ENCODE data around the gene PPP2R2D. TPM values are rescaled to one million over a fixed set of nuclear protein-coding genes. Genes with fewer than 3 reads are reported as not detected.

Gene PPP2R2D
- total RNA-seq, 1 donor, result 23.9 TPM

DNA sequence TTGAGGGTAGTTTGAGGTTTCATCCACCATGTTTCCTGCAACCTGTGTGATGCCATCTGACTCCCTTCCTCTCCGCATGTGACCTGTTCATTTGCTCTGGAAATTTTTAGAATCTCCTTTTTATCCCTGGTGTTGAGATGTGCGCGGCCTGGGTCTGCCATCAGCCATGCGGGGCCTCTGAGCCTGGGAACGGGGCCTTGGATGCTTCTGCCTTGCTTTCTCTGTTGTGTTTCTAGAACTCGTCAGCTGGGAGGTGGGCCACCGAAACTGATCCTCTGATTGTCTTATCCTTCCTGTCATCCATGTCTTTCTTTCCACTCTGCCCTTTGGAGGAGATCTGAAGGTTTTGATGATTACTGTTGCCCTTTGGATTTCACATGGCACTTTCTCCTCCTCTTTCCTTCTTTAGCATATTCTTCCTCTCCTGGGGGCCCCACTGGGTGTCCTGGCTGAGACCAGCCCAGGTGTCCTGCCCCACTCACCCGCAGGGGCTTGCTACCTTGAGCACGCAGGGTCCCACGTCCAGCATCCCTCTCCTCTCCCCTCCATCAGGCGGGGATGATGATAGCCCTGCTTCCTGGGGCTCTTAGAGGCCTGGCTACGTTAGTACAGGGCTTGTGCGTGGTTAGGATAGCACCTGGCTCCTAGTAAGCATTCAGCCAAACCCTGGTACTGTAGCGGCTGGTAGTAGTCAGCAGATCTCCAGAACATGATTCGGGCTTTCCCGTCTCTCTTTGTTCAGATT lies 29.9 kb downstream of the PPP2R2D start:
- Histone ChIP-seq H3K4me1 (ENCODE audit: insufficient read depth, low read length) (peaks cover 40% of the 10 kb centered on the region), H3K4me2 (ENCODE audit: insufficient read depth, low read length) (no peak overlapping the region), H4K20me1 (ENCODE audit: insufficient read depth, low read length) (peaks cover 2% of the 10 kb centered on the region), H3K4me3 (ENCODE audit: insufficient read depth, low read length) (no peak overlapping the region), H3K36me3 (ENCODE audit: insufficient read depth, low read length) (peaks cover 8% of the 10 kb centered on the region), H3K79me2 (ENCODE audit: insufficient read depth, low read length) (peaks cover 93% of the 10 kb centered on the region), H3K9me3 (ENCODE audit: low read depth, low read length) (no peaks in the 10 kb centered on the region), H3K27ac (ENCODE audit: low read depth, low read length) (peak overlapping the region; percentile 17), H3K27me3 (ENCODE audit: insufficient read depth, low read length) (no peaks in the 10 kb centered on the region), H2AFZ (ENCODE audit: low read length) (no peak overlapping the region)
- TF ChIP-seq, protein P1, sequence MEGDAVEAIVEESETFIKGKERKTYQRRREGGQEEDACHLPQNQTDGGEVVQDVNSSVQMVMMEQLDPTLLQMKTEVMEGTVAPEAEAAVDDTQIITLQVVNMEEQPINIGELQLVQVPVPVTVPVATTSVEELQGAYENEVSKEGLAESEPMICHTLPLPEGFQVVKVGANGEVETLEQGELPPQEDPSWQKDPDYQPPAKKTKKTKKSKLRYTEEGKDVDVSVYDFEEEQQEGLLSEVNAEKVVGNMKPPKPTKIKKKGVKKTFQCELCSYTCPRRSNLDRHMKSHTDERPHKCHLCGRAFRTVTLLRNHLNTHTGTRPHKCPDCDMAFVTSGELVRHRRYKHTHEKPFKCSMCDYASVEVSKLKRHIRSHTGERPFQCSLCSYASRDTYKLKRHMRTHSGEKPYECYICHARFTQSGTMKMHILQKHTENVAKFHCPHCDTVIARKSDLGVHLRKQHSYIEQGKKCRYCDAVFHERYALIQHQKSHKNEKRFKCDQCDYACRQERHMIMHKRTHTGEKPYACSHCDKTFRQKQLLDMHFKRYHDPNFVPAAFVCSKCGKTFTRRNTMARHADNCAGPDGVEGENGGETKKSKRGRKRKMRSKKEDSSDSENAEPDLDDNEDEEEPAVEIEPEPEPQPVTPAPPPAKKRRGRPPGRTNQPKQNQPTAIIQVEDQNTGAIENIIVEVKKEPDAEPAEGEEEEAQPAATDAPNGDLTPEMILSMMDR (IDR thresholded peaks at IDR 0.05; ENCODE audit: extremely low read depth, low read depth, low read length), result no peak
- DNase-seq (ENCODE audit: insufficient read length, low spot score, missing footprints), result peak; percentile 17

DNA sequence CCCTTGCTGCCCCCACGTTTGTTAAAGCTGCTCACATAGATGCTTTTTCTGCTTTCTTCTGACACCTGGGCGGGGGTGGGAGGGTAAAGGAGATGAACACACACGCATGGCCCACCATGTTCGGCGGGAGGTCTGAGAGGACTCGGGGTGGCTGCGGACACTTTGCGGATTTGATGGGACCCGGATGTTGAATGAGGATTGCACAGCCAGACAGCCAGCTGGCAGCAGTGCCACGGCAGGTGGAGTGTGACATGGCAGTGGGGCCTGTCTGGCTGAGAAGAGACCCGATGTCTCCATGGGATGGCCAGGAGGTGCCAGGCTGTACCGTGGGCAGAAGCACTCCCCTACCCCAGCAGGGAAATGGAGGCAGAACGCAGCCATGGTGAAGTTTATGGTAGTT lies 31.2 kb downstream of the PPP2R2D start:
- no peak overlapping the region for H2AFZ ChIP-seq (ENCODE audit: low read length)
- H3K36me3 ChIP-seq (ENCODE audit: insufficient read depth, low read length), result peaks cover 18% of the 10 kb centered on the region
- H3K79me2 ChIP-seq (ENCODE audit: insufficient read depth, low read length), result peaks cover 92% of the 10 kb centered on the region
- H3K9me3 ChIP-seq (ENCODE audit: low read depth, low read length), result no peaks in the 10 kb centered on the region
- no peak overlapping the region for H3K4me2 ChIP-seq (ENCODE audit: insufficient read depth, low read length)
- no peak overlapping the region for H3K4me3 ChIP-seq (ENCODE audit: insufficient read depth, low read length)
- peaks cover 3% of the 10 kb centered on the region for H4K20me1 ChIP-seq (ENCODE audit: insufficient read depth, low read length)
- TF ChIP-seq, protein P1 (IDR thresholded peaks at IDR 0.05; ENCODE audit: extremely low read depth, low read depth, low read length), result no peak
- H3K4me1 ChIP-seq (ENCODE audit: insufficient read depth, low read length), result peaks cover 40% of the 10 kb centered on the region
- peak overlapping the region; percentile 26 for H3K27ac ChIP-seq (ENCODE audit: low read depth, low read length)
- H3K27me3 ChIP-seq (ENCODE audit: insufficient read depth, low read length), result no peaks in the 10 kb centered on the region
- DNase-seq (ENCODE audit: insufficient read length, low spot score, missing footprints), result no peak

DNA sequence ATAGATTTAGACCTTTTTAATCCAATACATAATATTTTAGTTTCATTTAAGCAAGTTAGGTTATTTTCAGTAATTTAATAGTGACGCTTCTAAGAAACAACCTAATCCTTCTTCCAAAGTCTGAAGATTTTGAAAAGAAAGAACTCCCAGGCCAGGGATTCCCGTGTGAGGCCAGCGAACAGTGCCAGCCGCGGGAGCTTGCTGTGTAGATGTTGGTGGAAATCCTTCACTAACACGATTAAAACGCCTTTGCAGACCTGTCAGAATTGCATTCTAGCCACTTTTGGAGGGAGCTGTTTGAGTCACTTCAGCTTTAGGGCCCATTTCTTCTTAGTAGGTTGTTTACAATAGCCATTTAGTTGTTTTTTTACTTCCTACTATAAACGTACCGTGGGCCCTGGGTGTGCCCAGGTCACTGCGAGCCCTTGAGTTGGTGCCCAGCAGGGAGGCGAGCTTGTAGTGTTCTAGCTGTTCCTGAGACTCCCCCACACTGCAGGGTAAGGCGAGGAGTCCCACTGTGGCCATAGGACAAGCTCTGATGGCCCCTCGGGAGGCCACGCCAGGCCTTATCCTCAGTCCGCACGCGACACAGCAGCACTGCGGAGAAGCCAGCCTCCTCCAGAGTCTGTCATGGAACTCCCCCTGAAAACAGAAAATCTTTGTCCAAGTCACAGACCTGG lies 32.3 kb downstream of the PPP2R2D start:
- Histone ChIP-seq H3K4me2 (ENCODE audit: insufficient read depth, low read length) (peak overlapping the region; percentile 37), H3K36me3 (ENCODE audit: insufficient read depth, low read length) (peaks cover 26% of the 10 kb centered on the region), H3K27ac (ENCODE audit: low read depth, low read length) (peak overlapping the region; percentile 3), H4K20me1 (ENCODE audit: insufficient read depth, low read length) (peaks cover 6% of the 10 kb centered on the region), H3K27me3 (ENCODE audit: insufficient read depth, low read length) (no peaks in the 10 kb centered on the region), H3K79me2 (ENCODE audit: insufficient read depth, low read length) (peaks cover 91% of the 10 kb centered on the region), H2AFZ (ENCODE audit: low read length) (no peak overlapping the region), H3K4me3 (ENCODE audit: insufficient read depth, low read length) (no peak overlapping the region), H3K9me3 (ENCODE audit: low read depth, low read length) (no peaks in the 10 kb centered on the region), H3K4me1 (ENCODE audit: insufficient read depth, low read length) (peaks cover 34% of the 10 kb centered on the region)
- TF ChIP-seq, protein P1 (IDR thresholded peaks at IDR 0.05; ENCODE audit: extremely low read depth, low read depth, low read length), result no peak
- no peak for DNase-seq (ENCODE audit: insufficient read length, low spot score, missing footprints)

DNA sequence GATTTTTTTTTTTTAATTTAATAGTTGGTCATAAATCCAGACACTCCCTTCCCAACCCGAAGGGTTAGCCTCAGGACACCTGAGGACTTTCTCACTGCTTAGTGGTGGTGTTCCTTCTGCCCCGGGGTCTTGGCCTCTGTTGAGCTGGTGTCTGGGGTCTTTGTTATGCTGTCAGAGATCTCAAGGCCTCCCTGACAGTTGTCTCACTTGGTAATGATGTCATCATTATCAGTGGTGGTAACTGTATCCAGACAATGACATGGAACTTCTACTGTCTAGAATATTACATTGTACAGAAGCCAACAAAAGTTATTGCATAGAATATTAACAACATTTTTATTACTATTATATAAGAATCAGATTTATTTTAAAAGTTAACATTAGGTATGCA lies 32.9 kb downstream of the PPP2R2D start:
- peak overlapping the region; percentile 3 for H3K27ac ChIP-seq (ENCODE audit: low read depth, low read length)
- TF ChIP-seq, protein P1 (IDR thresholded peaks at IDR 0.05; ENCODE audit: extremely low read depth, low read depth, low read length), result no peak
- no peak overlapping the region for H3K4me3 ChIP-seq (ENCODE audit: insufficient read depth, low read length)
- peaks cover 31% of the 10 kb centered on the region for H3K36me3 ChIP-seq (ENCODE audit: insufficient read depth, low read length)
- peaks cover 29% of the 10 kb centered on the region for H3K4me1 ChIP-seq (ENCODE audit: insufficient read depth, low read length)
- peaks cover 95% of the 10 kb centered on the region for H3K79me2 ChIP-seq (ENCODE audit: insufficient read depth, low read length)
- no peak for DNase-seq (ENCODE audit: insufficient read length, low spot score, missing footprints)
- H4K20me1 ChIP-seq (ENCODE audit: insufficient read depth, low read length), result peaks cover 6% of the 10 kb centered on the region
- no peak overlapping the region for H2AFZ ChIP-seq (ENCODE audit: low read length)
- H3K4me2 ChIP-seq (ENCODE audit: insufficient read depth, low read length), result no peak overlapping the region
- H3K9me3 ChIP-seq (ENCODE audit: low read depth, low read length), result no peaks in the 10 kb centered on the region
- no peaks in the 10 kb centered on the region for H3K27me3 ChIP-seq (ENCODE audit: insufficient read depth, low read length)
